ENCODE data around the gene PPP1R37.

GRCh38 chr19:45179072-45179891 lies 86.3 kb downstream of the PPP1R37 start:
- TF ChIP-seq CTCF (IDR thresholded peaks at IDR 0.05; ENCODE audit: low read depth, low read length, poor library complexity, severe bottlenecking) (no peak), EZH2phosphoT487 (IDR thresholded peaks at IDR 0.05; ENCODE audit: borderline replicate concordance, low read length) (no peak)
